DMS53 treated with DMSO at 0.1 percent for 48 hours (cell line): Measurements from ENCODE around the gene IZUMO1.
A peak's percentile ranks its signal among the peaks of the same experiment; 100 is the strongest.
"Not testable (repeated sequence)": the region's sequence is repeated elsewhere in the genome, so short reads cannot be mapped to it uniquely, and the experiment has no call there.

Experiments
- DNase-seq: peaks from one replicate; lab custom pipeline; 2025; ENCODE audit not compliant: unreplicated experiment; lab: John Stamatoyannopoulos, UW

Gene IZUMO1

DNA sequence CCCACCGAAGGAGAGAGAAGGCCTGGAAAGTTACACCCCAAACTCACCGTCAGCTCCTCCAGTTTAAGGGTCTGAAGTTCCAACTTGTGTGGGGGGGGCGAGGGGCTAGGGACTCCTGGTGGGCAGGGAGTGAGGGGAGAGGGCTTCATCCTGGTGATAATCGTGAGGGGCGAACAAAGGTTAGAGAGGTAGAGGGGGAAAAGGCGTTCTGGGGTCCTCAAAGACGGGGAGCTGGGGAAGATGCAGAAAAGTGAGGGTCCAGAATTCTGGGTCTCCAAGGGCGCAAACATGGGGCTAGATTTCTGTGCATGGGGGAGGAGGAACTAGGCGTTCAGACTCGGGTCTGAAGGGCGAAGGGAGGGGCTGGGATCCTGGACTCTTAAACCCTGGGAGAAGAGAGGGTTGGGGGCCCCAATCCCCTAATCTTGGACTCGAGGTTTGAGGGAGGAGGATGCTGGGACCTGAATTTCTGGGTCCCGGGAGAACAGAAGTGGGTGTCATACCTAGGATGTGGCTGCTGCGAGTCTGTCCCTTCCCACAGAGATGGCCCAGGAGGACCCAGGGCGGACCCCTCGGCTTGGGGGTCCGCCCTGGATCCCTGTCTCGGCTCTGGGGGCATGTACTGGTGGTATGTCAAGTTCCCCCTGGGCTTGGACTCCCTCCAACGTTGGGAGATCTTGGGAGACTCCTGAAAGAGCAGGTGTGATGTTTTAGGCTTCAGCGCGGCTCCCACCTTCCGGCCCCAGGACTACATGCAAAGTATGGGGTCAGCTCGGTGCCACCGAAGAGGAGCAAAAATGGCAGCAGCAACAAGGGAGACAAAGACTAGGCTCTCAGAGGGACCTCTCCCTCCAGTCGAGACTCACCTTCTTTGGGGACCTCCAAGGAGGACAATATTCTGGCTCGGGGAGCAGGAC, 31.7 kb downstream of the IZUMO1 start:
- DNase-seq, result no peak

- DNase-seq, result peak; percentile 99
These were observed 32.6 kb downstream of the IZUMO1 start for GRCh38 chr19:48713864-48714755.

- no peak for DNase-seq
These were observed 33.5 kb downstream of the IZUMO1 start for GRCh38 chr19:48713041-48713863.

DNA sequence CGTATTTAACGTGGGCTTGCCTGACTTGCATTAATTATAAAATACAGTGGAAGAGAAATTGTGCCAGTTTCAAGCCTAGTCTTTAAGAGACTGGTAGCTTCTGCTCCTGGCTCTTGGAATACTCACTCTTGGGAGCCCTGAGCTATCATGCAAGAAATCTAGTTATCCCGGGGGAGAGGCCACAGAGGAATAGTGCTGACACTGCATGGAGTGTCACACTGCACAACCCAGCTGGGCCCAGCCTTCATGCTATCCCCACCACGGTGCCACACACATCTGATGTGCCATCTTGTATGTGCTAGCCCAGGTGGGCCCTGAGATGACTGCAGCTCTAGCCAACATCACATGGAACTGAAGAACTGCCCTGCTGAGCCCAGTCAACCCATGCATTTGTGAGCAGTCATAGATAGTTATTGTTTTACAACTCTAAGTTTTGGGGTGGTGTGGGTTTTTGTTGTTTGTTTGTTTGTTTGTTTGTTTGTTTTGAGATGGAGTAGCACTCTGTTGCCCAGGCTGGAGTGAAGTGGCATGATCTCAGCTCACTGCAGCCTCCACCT, 35.5 kb downstream of the IZUMO1 start:
- no peak for DNase-seq

- DNase-seq, result no peak
These were observed 38.2 kb downstream of the IZUMO1 start for GRCh38 chr19:48708471-48708870.

GRCh38 chr19:48705431-48705830, 41.3 kb downstream of the IZUMO1 start:
- DNase-seq, result no peak

DNA sequence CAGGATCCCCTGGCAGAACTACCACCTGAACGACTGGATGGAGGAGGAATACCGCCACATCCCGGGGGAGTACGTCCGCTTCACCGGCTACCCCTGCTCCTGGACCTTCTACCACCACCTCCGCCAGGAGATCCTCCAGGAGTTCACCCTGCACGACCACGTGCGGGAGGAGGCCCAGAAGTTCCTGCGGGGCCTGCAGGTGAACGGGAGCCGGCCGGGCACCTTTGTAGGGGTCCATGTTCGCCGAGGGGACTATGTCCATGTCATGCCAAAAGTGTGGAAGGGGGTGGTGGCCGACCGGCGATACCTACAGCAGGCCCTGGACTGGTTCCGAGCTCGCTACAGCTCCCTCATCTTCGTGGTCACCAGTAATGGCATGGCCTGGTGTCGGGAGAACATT, 43.4 kb downstream of the IZUMO1 start:
- no peak for DNase-seq

DNA sequence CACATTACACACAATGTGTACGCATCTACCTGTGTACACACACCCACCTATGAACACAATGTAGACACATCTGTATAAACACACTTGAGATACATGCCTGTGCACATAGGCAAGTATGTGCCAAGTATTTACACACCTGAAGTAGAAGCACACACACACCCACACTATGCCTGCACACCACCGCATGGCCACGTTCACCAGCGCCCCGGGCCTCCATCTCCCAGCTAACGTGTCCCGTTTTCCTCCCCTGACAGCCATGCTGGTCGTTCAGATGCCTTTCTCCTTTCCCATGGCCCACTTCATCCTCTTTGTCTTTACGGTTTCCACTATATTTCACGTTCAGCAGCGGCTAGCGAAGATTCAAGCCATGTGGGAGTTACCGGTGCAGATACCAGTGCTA, 44.0 kb downstream of the IZUMO1 start:
- DNase-seq, result no peak

DNA sequence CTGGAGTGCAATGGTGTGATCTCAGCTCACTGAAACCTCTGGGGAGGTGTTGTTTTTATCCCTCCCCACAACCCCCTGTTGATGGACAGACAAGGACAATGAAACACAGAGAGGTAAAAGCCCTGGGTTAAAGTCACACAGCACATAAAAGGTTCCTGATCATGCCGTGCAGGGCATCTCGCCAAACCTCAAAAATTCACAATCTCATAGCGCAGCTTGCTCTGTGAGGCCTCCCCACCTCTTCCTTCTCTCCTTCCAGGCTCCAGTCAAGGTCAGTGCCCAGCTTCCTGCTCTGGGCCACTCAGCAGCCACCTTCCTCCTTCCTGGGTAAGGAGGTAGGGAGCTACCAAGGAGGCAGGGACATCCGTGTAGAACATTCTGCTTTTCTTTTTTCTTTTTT, 48.7 kb downstream of the IZUMO1 start:
- no peak for DNase-seq

GRCh38 chr19:48696353-48697010, 50.2 kb downstream of the IZUMO1 start:
- peak; percentile 9 for DNase-seq

- DNase-seq, result peak; percentile 64
These were observed 50.9 kb downstream of the IZUMO1 start, which contains the start of gene FUT2 for GRCh38 chr19:48695743-48696352. Gene FUT2, plus strand, starts transcription at chr19:48695971. Its CDS starts 6,986 bp downstream, at chr19:48702957.

DNA sequence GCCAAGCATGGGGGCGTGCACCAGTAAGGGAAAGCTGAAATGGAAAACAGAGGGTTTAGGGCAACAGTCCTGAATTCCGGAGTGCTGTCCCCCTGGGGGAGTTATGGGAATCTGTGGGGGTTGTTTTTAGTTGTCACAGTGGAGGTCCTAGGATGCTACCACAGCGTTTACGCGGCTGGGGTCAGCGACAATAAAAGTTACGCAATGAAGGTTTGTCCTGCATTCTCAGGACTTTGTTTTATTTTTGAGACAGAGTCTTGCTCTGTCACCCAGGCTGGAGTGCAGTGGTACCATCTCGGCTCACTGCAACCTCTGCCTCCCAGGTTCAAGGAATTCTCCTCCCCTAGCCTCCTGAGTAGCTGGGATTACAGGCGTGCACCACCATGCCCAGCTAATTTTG, 53.1 kb downstream of the IZUMO1 start:
- not testable (repeated sequence) for DNase-seq
